ENCODE data around the gene SLX4IP. TPM values are rescaled to one million over a fixed set of nuclear protein-coding genes. Genes with fewer than 3 reads are reported as not detected.

Gene SLX4IP
- total RNA-seq, 1 experiment from 2014 or later = 7.4 TPM

GRCh38 chr20:10666221-10667076, 231.3 kb downstream of the SLX4IP start (continued):
- TF ChIP-seq IRF1 (CRISPR knock-in tag; IDR thresholded peaks at IDR 0.05) (no peak), ZNF671 (CRISPR knock-in tag; IDR thresholded peaks at IDR 0.05) (no peak), ZNF138 (CRISPR knock-in tag; conservative IDR thresholded peaks at IDR 0.05) (no peak), MLX (CRISPR knock-in tag; IDR thresholded peaks at IDR 0.05) (no peak)

GRCh38 chr20:10667077-10667401, 231.9 kb downstream of the SLX4IP start:
- Mint-ChIP-seq H3K4me1 (peaks cover 92% of the 10 kb centered on the region), H3K9me3 (no peaks in the 10 kb centered on the region), H3K27me3 (ENCODE audit: low read depth) (no peaks in the 10 kb centered on the region), H3K27ac (no peak overlapping the region), H3K36me3 (peaks cover 35% of the 10 kb centered on the region), H3K4me3 (no peak overlapping the region)
- ChIA-PET POLR2A (no interaction called here), CTCF (interaction anchor here (0.6 to 1.2 kb wide), 2 partner anchors 10 to 17 kb away, joined by 3 to 4 read pairs; no protein-coding TSS in a partner anchor)
- DNase-seq (ENCODE audit: low spot score) (no peak), ATAC-seq (no peak)
- TF ChIP-seq JUN (CRISPR knock-in tag; IDR thresholded peaks at IDR 0.05) (no peak), CBFB (CRISPR knock-in tag; IDR thresholded peaks at IDR 0.05; ENCODE audit: low read depth) (no peak), ZNF232 (CRISPR knock-in tag; IDR thresholded peaks at IDR 0.05) (no peak), FOXJ3 (CRISPR knock-in tag; IDR thresholded peaks at IDR 0.05; ENCODE audit: borderline replicate concordance) (no peak)

GRCh38 chr20:10667560-10668167, 232.6 kb downstream of the SLX4IP start:
- no peak for ATAC-seq
- H3K4me3 Mint-ChIP-seq = no peak overlapping the region
- ChIA-PET CTCF (interaction anchor here (0.6 to 1.2 kb wide), 2 partner anchors 10 to 18 kb away, joined by 3 to 4 read pairs; no protein-coding TSS in a partner anchor), POLR2A (interaction anchor here (0.5 kb wide), 1 partner anchor 11 kb away, joined by 6 read pairs; no protein-coding TSS in a partner anchor)
- H3K9me3 Mint-ChIP-seq = no peaks in the 10 kb centered on the region
- no peak overlapping the region for H3K27ac Mint-ChIP-seq
- peaks cover 29% of the 10 kb centered on the region for H3K36me3 Mint-ChIP-seq
- H3K4me1 Mint-ChIP-seq = peaks cover 87% of the 10 kb centered on the region
- DNase-seq (ENCODE audit: low spot score) = no peak
- TF ChIP-seq ZBTB43 (CRISPR knock-in tag; IDR thresholded peaks at IDR 0.05) = no peak
- no peak for TF ChIP-seq CTCF (IDR thresholded peaks at IDR 0.05)
- no peak for TF ChIP-seq IRF1 (CRISPR knock-in tag; IDR thresholded peaks at IDR 0.05)
- no peak for TF ChIP-seq FOXJ3 (CRISPR knock-in tag; IDR thresholded peaks at IDR 0.05; ENCODE audit: borderline replicate concordance)
- TF ChIP-seq E2F5 (CRISPR knock-in tag; IDR thresholded peaks at IDR 0.05) = no peak
- no peaks in the 10 kb centered on the region for H3K27me3 Mint-ChIP-seq (ENCODE audit: low read depth)

Data from WTC11 (cell line).